Endothelial cell of umbilical vein (primary cell): ENCODE measurements around the gene STK16. TPM values are rescaled to one million over a fixed set of nuclear protein-coding genes. Genes with fewer than 3 reads are reported as not detected.
A peak's percentile ranks its signal among the peaks of the same experiment; 100 is the strongest.

Experiments used
- BruUV-seq: library from RNA; stranded (reverse); fragments of 400-500 nt; replicated peaks from 2 replicates; lab custom pipeline; 2021; lab: Mats Ljungman, UMichigan
- CTCF ChIA-PET: fragments of 300-600, 350-600 bp; sonication (Branson Sonifier 250); formaldehyde crosslinking; loops from one replicate; lab custom pipeline; 2021; ENCODE audit warnings: antibody characterized with exemption, inconsistent platforms; lab: Charles Lee
- POLR2A ChIA-PET: fragments of 300-600, 350-600 bp; sonication (Branson Sonifier 250); formaldehyde crosslinking; loops from one replicate; lab custom pipeline; 2021; ENCODE audit warnings: antibody characterized with exemption, inconsistent platforms; lab: Charles Lee
- DNase-seq: peaks from one replicate; pipeline ENCODE4 v3.0.0-alpha.2; 2011; ENCODE audit warnings: low read depth, low spot score
- FAIRE-seq: peaks from 2 replicates; lab custom pipeline; 2011; peaks lifted over from hg19 to GRCh38; lab: Jason Lieb, UNC
- H2AFZ ChIP-seq: 2 replicates; pipeline ENCODE4 v1.6.0; 2012; ENCODE audit warnings: low read depth, low read length, control low read depth, inconsistent platforms
- H3K27ac ChIP-seq: 2 replicates; pipeline ENCODE4 v1.5.1; 2011; ENCODE audit warnings: low read depth, mild to moderate bottlenecking, control low read depth, low read length, moderate library complexity; ENCODE audit not compliant: insufficient read depth
- H3K27me3 ChIP-seq, 2 experiments: 2 replicates each; pipeline versions ENCODE4 v1.6.0 to v1.6.1; 2011; ENCODE audit warnings: low read length in 2 of 2, mixed read lengths in 1 of 2; ENCODE audit not compliant: control insufficient read depth in 2 of 2, insufficient read depth in 2 of 2
- H3K36me3 ChIP-seq, 2 experiments: 2 replicates in 1 of 2; 3 replicates in 1 of 2; pipeline ENCODE4 v1.5.1; 2011; ENCODE audit warnings: low read length in 2 of 2, mild to moderate bottlenecking in 1 of 2, moderate library complexity in 1 of 2; ENCODE audit not compliant: control insufficient read depth in 2 of 2, insufficient read depth in 2 of 2; ENCODE audit errors: extremely low read depth in 1 of 2
- H3K4me1 ChIP-seq: 3 replicates; pipeline ENCODE4 v1.5.1; 2011; ENCODE audit warnings: mild to moderate bottlenecking, low read length; ENCODE audit not compliant: control insufficient read depth, insufficient read depth; ENCODE audit errors: extremely low read depth
- H3K4me2 ChIP-seq: 2 replicates; pipeline ENCODE4 v1.6.1; 2011; ENCODE audit warnings: low read length, control low read depth, mixed read lengths; ENCODE audit not compliant: insufficient read depth
- H3K4me3 ChIP-seq, 3 experiments: fragments of 200-600 bp in 1 of 3; sonication (generic), shearing (Covaris generic) in 1 of 3; replicated peaks in 1 of 3; 2 replicates each; pipeline ENCODE4 v1.5.1; 2011 to 2016; ENCODE audit warnings: control low read depth in 3 of 3, low read length in 3 of 3, mild to moderate bottlenecking in 2 of 3, inconsistent platforms in 1 of 3, low read depth in 1 of 3, moderate library complexity in 1 of 3; ENCODE audit not compliant: insufficient read depth in 1 of 3
- H3K79me2 ChIP-seq: 2 replicates; pipeline ENCODE4 v1.6.0; 2012; ENCODE audit warnings: low read length, inconsistent platforms; ENCODE audit not compliant: control insufficient read depth, insufficient read depth
- H3K9ac ChIP-seq: replicated peaks from 2 replicates; pipeline ENCODE3; 2011; ENCODE audit warnings: low read length, control low read depth; ENCODE audit not compliant: insufficient read depth; ENCODE audit errors: extremely low read depth
- H3K9me1 ChIP-seq: replicated peaks from 3 replicates; pipeline ENCODE4 v1.6.0; 2011; ENCODE audit warnings: mild to moderate bottlenecking, low read length; ENCODE audit not compliant: control insufficient read depth, insufficient read depth; ENCODE audit errors: extremely low read depth
- H3K9me3 ChIP-seq: replicated peaks from 2 replicates; pipeline ENCODE4 v1.5.1; 2012; ENCODE audit warnings: low read length, inconsistent platforms; ENCODE audit not compliant: control insufficient read depth, insufficient read depth
- H4K20me1 ChIP-seq: replicated peaks from 2 replicates; pipeline ENCODE3; 2011; ENCODE audit warnings: mild to moderate bottlenecking, low read length; ENCODE audit not compliant: control insufficient read depth, insufficient read depth; ENCODE audit errors: extremely low read depth
- CTCF ChIP-seq, 2 donors: IDR thresholded peaks; 1 replicate in 1 of 2; 2 replicates in 1 of 2; pipeline ENCODE4 v1.5.1; 2011; ENCODE audit warnings: low read length in 2 of 2, mild to moderate bottlenecking in 2 of 2, moderate library complexity in 2 of 2, control low read depth in 1 of 2, inconsistent platforms in 1 of 2, low read depth in 1 of 2; ENCODE audit not compliant: insufficient read depth in 1 of 2; ENCODE audit errors: extremely low read depth in 1 of 2
- EZH2 ChIP-seq: IDR thresholded peaks from 2 replicates; pipeline ENCODE4 v1.6.1; 2012; ENCODE audit warnings: borderline replicate concordance, low read depth, mild to moderate bottlenecking, moderate library complexity, low read length, inconsistent platforms; ENCODE audit not compliant: severe bottlenecking
- FOS ChIP-seq: IDR thresholded peaks from 2 replicates; pipeline ENCODE4 v1.6.1; 2011; ENCODE audit warnings: mild to moderate bottlenecking, low read length, moderate library complexity, borderline replicate concordance; ENCODE audit not compliant: insufficient read depth
- GATA2 ChIP-seq: IDR thresholded peaks from 2 replicates; pipeline ENCODE4 v1.7.0; 2011; ENCODE audit warnings: low read depth, mild to moderate bottlenecking, moderate library complexity, mixed read lengths, low read length; ENCODE audit not compliant: insufficient read length, insufficient read depth
- JUN ChIP-seq: IDR thresholded peaks from 2 replicates; pipeline ENCODE4 v1.6.1; 2011; ENCODE audit warnings: borderline replicate concordance, low read depth; ENCODE audit not compliant: insufficient read length, insufficient read depth
- MYC ChIP-seq: IDR thresholded peaks from one replicate; pipeline ENCODE4 v1.6.1; 2011; ENCODE audit warnings: mild to moderate bottlenecking, low read depth, low read length
- POLR2A ChIP-seq: IDR thresholded peaks from 2 replicates; pipeline ENCODE4 v1.6.1; 2012; ENCODE audit warnings: low read depth, mild to moderate bottlenecking, control low read depth, low read length
- POLR2AphosphoS5 ChIP-seq: IDR thresholded peaks from 2 replicates; pipeline ENCODE4 v1.6.1; 2012; ENCODE audit warnings: low read depth, mild to moderate bottlenecking, control low read depth, low read length, moderate library complexity; ENCODE audit not compliant: insufficient read depth
- dilution Hi-C: fragments of 300-500 bp; cut with MboI; formaldehyde crosslinking; loops from one replicate; pipeline ENCODE4 v1.15.0; 2019; ENCODE audit warnings: low sequenced_read_pairs; ENCODE audit not compliant: extremely low pct_ligation_motif_present
- intact Hi-C: fragments of 100-400 bp; cut with micrococcal nuclease; formaldehyde crosslinking; loops from one replicate; pipeline ENCODE4 v1.10.0; 2022
- polyA plus RNA-seq, 4 experiments: library from polyadenylated mRNA; depleted of rRNA in 3 of 4; stranded (reverse) in 3 of 4; unstranded in 1 of 4; fragments of >200 nt; gene quantifications; 2 replicates each; pipeline versions ENCODE4 v1.2.1 to v1.2.3, GENCODE V29; 2011 to 2012; ENCODE audit warnings: missing spikeins in 1 of 4
- total RNA-seq: library from RNA; stranded (reverse); gene quantifications from 2 replicates; pipeline ENCODE4 v1.2.3, GENCODE V29; 2021
- TF ChIP-seq, protein P1 (sequence below): IDR thresholded peaks from 2 replicates; pipeline ENCODE4 v1.6.1; 2011; ENCODE audit not compliant: insufficient read depth, insufficient read length

The STK16 gene
- total and polyA plus RNA-seq, 2 donors (not counting 3 experiments of a cell fraction or from before 2014, with no cell fraction given), result 18.8 to 63.2 TPM

DNA sequence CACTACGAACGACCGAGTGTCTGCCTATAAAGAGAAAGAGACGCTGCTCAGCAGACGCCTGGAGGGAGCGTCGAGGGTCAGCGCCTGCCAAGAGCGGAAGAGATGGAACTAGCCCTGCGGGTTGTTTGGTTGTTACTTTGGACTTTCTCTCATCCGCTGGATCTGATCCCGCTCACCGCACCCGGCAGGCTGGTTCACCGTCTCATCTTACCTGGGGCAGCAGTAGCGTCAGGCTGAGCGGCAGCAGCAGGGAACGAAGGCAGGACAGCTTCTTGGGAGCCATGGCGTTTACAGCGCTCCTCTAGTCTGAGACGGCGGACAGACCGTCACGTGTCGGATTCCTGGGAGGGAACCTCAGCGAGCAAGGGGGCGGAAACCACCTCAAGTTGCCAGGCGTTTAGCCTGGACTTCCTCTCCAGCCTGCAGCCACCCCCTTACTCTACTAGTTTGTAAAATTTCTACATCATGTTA, 2.0 kb upstream of the STK16 start:
- Histone ChIP-seq H3K9me3 (no peaks in the 10 kb centered on the region), H3K9me1 (no peaks in the 10 kb centered on the region), H3K4me3 (peak overlapping the region in 1 of 3 experiments; percentile 19), H3K4me1 (peaks cover 11% of the 10 kb centered on the region), H3K27ac (no peak overlapping the region), H4K20me1 (no peaks in the 10 kb centered on the region), H2AFZ (peak overlapping the region; percentile 44), H3K9ac (no peak overlapping the region), H3K79me2 (peaks cover 15% of the 10 kb centered on the region), H3K4me2 (no peak overlapping the region), H3K36me3 (peaks cover 2% of the 10 kb centered on the region in 2 experiments), H3K27me3 (no peaks in the 10 kb centered on the region)
- DNase-seq (peak; percentile 15), FAIRE-seq (no peak)
- dilution Hi-C loops, result no loop called here
- TF ChIP-seq CTCF (IDR thresholded peaks at IDR 0.05; ENCODE audit: extremely low read depth in 1 of 2, insufficient read depth in 1 of 2, low read depth in 1 of 2, low read length in 2 of 2) (no peak), JUN (no peak), FOS (no peak), MYC (no peak), POLR2AphosphoS5 (no peak), EZH2 (no peak), GATA2 (no peak), POLR2A (no peak)
- TF ChIP-seq, protein P1, sequence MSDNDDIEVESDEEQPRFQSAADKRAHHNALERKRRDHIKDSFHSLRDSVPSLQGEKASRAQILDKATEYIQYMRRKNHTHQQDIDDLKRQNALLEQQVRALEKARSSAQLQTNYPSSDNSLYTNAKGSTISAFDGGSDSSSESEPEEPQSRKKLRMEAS, result no peak
- intact Hi-C loops, result no loop called here
- BruUV-seq, result no TSS peak
- ChIA-PET CTCF (interaction anchor here (1.8 kb wide), 1 partner anchor 13 kb away, joined by 5 read pairs; the partner anchor contains the start of genes ANKZF1 and ATG9A), POLR2A (no interaction called here)
